K562 (cell line): ENCODE measurements around the gene CIB2. TPM values are rescaled to one million over a fixed set of nuclear protein-coding genes. Genes with fewer than 3 reads are reported as not detected.

Experiments
- ATAC-seq: fragments of 200-7000 bp; cut with Tn5 transposase; 3 replicates; pipeline ENCODE4 v1.9.1; 2020; ENCODE audit warnings: moderate library complexity
- BruUV-seq: library from RNA; stranded (reverse); fragments of 400-500 nt; replicated peaks from 2 replicates; lab custom pipeline; 2021; lab: Mats Ljungman, UMichigan
- CTCF ChIA-PET: fragments of 300-600 bp; formaldehyde crosslinking; extraction: SDS; loops from one replicate; lab custom pipeline; 2021; ENCODE audit warnings: low intra/inter-chr PET ratio; lab: Yijun Ruan, JAX
- POLR2A ChIA-PET: fragments of 300-600, 350-650 bp; sonication (Branson Sonifier 250); formaldehyde crosslinking; extraction: SDS; loops from one replicate; lab custom pipeline; 2021; ENCODE audit warnings: antibody characterized with exemption, inconsistent platforms; lab: Yijun Ruan, JAX
- DNase-seq, 4 experiments: peaks; one replicate each; pipeline versions ENCODE4 v3.0.0 to v3.0.0-alpha.2; 2011 to 2018; ENCODE audit warnings: low spot score in 3 of 4, mixed read lengths in 3 of 4; ENCODE audit errors: extremely low read depth in 1 of 4
- FAIRE-seq: peaks from 2 replicates; lab custom pipeline; 2011; peaks lifted over from hg19 to GRCh38; lab: Jason Lieb, UNC
- H2AFZ ChIP-seq: 2 replicates; pipeline ENCODE4 v1.6.0; 2011; ENCODE audit warnings: low read depth, low read length, control low read depth, inconsistent platforms
- H3K27ac ChIP-seq: fragments of 200-600 bp; 3 replicates; pipeline ENCODE4 v1.8.0; 2011; ENCODE audit warnings: low read depth, mild to moderate bottlenecking, control low read depth, inconsistent platforms, low read length, moderate library complexity, mixed read lengths; ENCODE audit errors: extremely low read depth
- H3K27me3 ChIP-seq, 2 experiments: fragments of 300-600 bp in 1 of 2; 2 replicates in 1 of 2; 3 replicates in 1 of 2; pipeline versions ENCODE4 v1.6.0 to v1.8.0; 2011; ENCODE audit warnings: inconsistent platforms in 2 of 2, low read length in 2 of 2, mild to moderate bottlenecking in 1 of 2, mixed read lengths in 1 of 2, moderate library complexity in 1 of 2; ENCODE audit not compliant: control insufficient read depth in 2 of 2, insufficient read depth in 2 of 2
- H3K36me3 ChIP-seq: fragments of 300-600 bp; 3 replicates; pipeline ENCODE4 v1.8.0; 2011; ENCODE audit warnings: mild to moderate bottlenecking, low read length, inconsistent platforms; ENCODE audit not compliant: control insufficient read depth, insufficient read depth
- H3K4me1 ChIP-seq, 2 experiments: fragments of 200-600 bp in 1 of 2; replicated peaks in 1 of 2; 2 replicates in 1 of 2; 3 replicates in 1 of 2; pipeline versions ENCODE4 v1.5.1 to v1.8.0; 2011; ENCODE audit warnings: inconsistent platforms in 2 of 2, low read length in 2 of 2, mild to moderate bottlenecking in 1 of 2, mixed read lengths in 1 of 2, moderate library complexity in 1 of 2; ENCODE audit not compliant: control insufficient read depth in 2 of 2, insufficient read depth in 2 of 2
- H3K4me2 ChIP-seq: 2 replicates; pipeline ENCODE4 v1.6.1; 2011; ENCODE audit warnings: low read length, control low read depth, inconsistent platforms, mixed read lengths; ENCODE audit not compliant: insufficient read depth
- H3K4me3 ChIP-seq: fragments of 200-600 bp; sonication (generic), shearing (Covaris generic); 2 replicates; pipeline ENCODE4 v1.5.1; 2016; ENCODE audit warnings: control low read depth, inconsistent platforms
- H3K79me2 ChIP-seq: fragments of 200-600 bp; 3 replicates; pipeline ENCODE4 v1.8.0; 2011; ENCODE audit warnings: low read length, inconsistent platforms; ENCODE audit not compliant: control insufficient read depth, insufficient read depth
- H3K9ac ChIP-seq, 2 experiments: 2 replicates each; pipeline versions ENCODE4 v1.6.0 to v1.6.1; 2011; ENCODE audit warnings: low read depth in 2 of 2, low read length in 2 of 2, control low read depth in 1 of 2, inconsistent platforms in 1 of 2, mild to moderate bottlenecking in 1 of 2, mixed read lengths in 1 of 2; ENCODE audit not compliant: insufficient read depth in 1 of 2
- H3K9me1 ChIP-seq: one replicate; pipeline ENCODE4 v1.6.0; 2011; ENCODE audit warnings: inconsistent platforms, mild to moderate bottlenecking, low read length, moderate library complexity; ENCODE audit not compliant: control insufficient read depth, insufficient read depth
- H3K9me3 ChIP-seq: replicated peaks from 2 replicates; pipeline ENCODE4 v1.5.1; 2011; ENCODE audit warnings: low read depth, low read length, inconsistent platforms; ENCODE audit not compliant: control insufficient read depth, insufficient read depth
- H4K20me1 ChIP-seq: replicated peaks from 2 replicates; pipeline ENCODE4 v1.6.1; 2011; ENCODE audit warnings: low read length, inconsistent platforms, mixed read lengths; ENCODE audit not compliant: control insufficient read depth, insufficient read depth
- CSDE1 ChIP-seq, 2 experiments: fragments of 450-650 bp; IDR thresholded peaks; 2 replicates each; pipeline ENCODE4 v1.6.1; 2016; ENCODE audit warnings: mild to moderate bottlenecking in 1 of 2
- FUS ChIP-seq: fragments of 200-400 bp; formaldehyde crosslinking; optimal IDR thresholded peaks from 2 replicates; pipeline ENCODE3; 2017; ENCODE audit warnings: low read depth, low read length
- HNRNPL ChIP-seq: fragments of 200-400 bp; formaldehyde crosslinking; IDR thresholded peaks from 2 replicates; pipeline ENCODE4 v1.6.1; 2017; ENCODE audit warnings: low read depth, mild to moderate bottlenecking, low read length
- SMARCA5 ChIP-seq: fragments of 450-650 bp; IDR thresholded peaks from 2 replicates; pipeline ENCODE4 v1.6.1; 2016
- TAF15 ChIP-seq: fragments of 200-400 bp; formaldehyde crosslinking; IDR thresholded peaks from 2 replicates; pipeline ENCODE4 v1.6.1; 2017; ENCODE audit warnings: mild to moderate bottlenecking, low read depth, low read length, moderate library complexity
- TOE1 ChIP-seq, 2 experiments: fragments of 450-650 bp in 1 of 2; sonication (generic) in 1 of 2; formaldehyde crosslinking in 1 of 2; IDR thresholded peaks; 2 replicates each; pipeline versions ENCODE4 v1.7.1 to v1.8.0; 2016 to 2022; ENCODE audit warnings: borderline replicate concordance in 2 of 2, mild to moderate bottlenecking in 2 of 2, antibody characterized with exemption in 1 of 2, inconsistent platforms in 1 of 2, low read depth in 1 of 2, missing genetic modification reagents in 1 of 2, moderate library complexity in 1 of 2
- ZFX ChIP-seq: sonication (generic); formaldehyde crosslinking; IDR thresholded peaks from 2 replicates; pipeline ENCODE4 v1.8.0; 2022; ENCODE audit warnings: mild to moderate bottlenecking, missing genetic modification reagents, moderate library complexity
- ZNF766 ChIP-seq: fragments of 200-800 bp; sonication (Bioruptor generic); conservative IDR thresholded peaks from 2 replicates; pipeline ENCODE4 v1.6.1; 2016; ENCODE audit warnings: missing genetic modification characterization, missing compliant biosample characterization
- WGBS: fragments of 100-300 bp; shearing (Covaris generic); methylation state at CpG from one replicate; pipeline ENCODE4 v1.1.6; 2016; ENCODE audit warnings: low coverage, mixed read lengths; ENCODE audit not compliant: insufficient coverage; ENCODE audit errors: missing lambda C conversion rate; 5-methylcytosine and 5-hydroxymethylcytosine counted together
- in situ Hi-C: fragments of 300-500 bp; cut with MboI; formaldehyde crosslinking; loops from 4 replicates; pipeline ENCODE4 v1.15.0; 2018; ENCODE audit warnings: inconsistent platforms, mixed read lengths
- intact Hi-C: fragments of 100-400 bp; cut with micrococcal nuclease; formaldehyde crosslinking; loops from 2 replicates; pipeline ENCODE4 v1.14.2; 2022
- polyA plus RNA-seq, 8 experiments: library from polyadenylated mRNA; depleted of rRNA in 4 of 8; stranded (reverse) in 5 of 8; unstranded in 3 of 8; fragments of >200 nt; fragmentation: Nextera tagmentation in 2 of 8; fragmentation: Illumina TruSeq in 1 of 8; extraction: Ambion mirVana in 2 of 8; extraction: Trizol in 1 of 8; gene quantifications; 2 replicates each; pipeline versions ENCODE4 v1.2.1 to v1.2.3, GENCODE V29; 2011 to 2014; ENCODE audit warnings: inconsistent platforms in 1 of 8, missing spikeins in 1 of 8
- total RNA-seq, 7 experiments: library from RNA; depleted of rRNA in 6 of 7; stranded (reverse); fragments of >200 nt in 6 of 7; fragmentation: Illumina TruSeq in 2 of 7; extraction: Trizol in 2 of 7; gene quantifications; 2 replicates each; pipeline versions ENCODE4 v1.2.1 to v1.2.3, GENCODE V29; 2011 to 2021; ENCODE audit warnings: low replicate concordance in 1 of 7
- TF ChIP-seq, protein P1 (sequence below): IDR thresholded peaks from 2 replicates; pipeline ENCODE4 v1.6.1; 2011; ENCODE audit warnings: borderline replicate concordance, low read depth, mild to moderate bottlenecking, moderate library complexity, low read length; ENCODE audit not compliant: insufficient read depth, poor library complexity, severe bottlenecking

The CIB2 gene
- total and polyA plus RNA-seq, 9 of the 15 experiments (the other 6 are each of a cell fraction or from before 2014, with no cell fraction given), result 1.5 to 37.4 (median 19.4) TPM

DNA sequence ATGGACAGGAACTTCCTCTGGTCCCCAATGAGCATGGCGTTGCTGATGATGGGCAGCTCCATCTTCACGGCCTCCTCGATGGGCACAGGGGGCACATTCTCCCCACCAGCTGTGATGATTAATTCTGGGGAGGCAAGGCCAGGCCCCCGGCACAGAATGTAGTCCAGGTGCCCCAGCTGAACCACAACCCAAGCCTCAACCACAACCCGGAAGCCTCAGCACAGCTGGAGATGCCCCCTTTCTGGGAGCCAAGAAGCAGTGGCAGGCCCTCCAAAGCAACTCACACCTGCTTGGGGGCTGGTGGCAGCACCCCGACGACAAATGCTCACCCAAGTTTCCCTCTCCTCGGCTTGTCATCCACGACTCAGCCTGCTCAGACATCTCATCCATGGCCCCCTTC, 43.2 kb upstream of the CIB2 start:
- no peak for DNase-seq
- in situ Hi-C loops (no loop called here), intact Hi-C loops (no loop called here)
- BruUV-seq, result no TSS peak
- Histone ChIP-seq H3K27ac (no peak overlapping the region), H3K9me1 (no peaks in the 10 kb centered on the region), H3K4me1 (peaks cover 3 to 18% of the 10 kb centered on the region in 2 experiments; a peak in 3 of 5 replicates), H2AFZ (no peak overlapping the region), H4K20me1 (0 out of 2 replicates have a peak, but pooled peaks cover 4% of the 10 kb centered on the region), H3K9me3 (no peaks in the 10 kb centered on the region), H3K9ac (no peak overlapping the region), H3K4me3 (no peak overlapping the region), H3K4me2 (no peak overlapping the region), H3K79me2 (no peaks in the 10 kb centered on the region), H3K36me3 (peaks cover 29% of the 10 kb centered on the region; the same call in 2 of the 3 replicates), H3K27me3 (peaks cover 0 to 7% of the 10 kb centered on the region in 2 experiments; a peak in 2 of 5 replicates)
- no peak for FAIRE-seq
- 44% methylated on average over 6 of the region's 9 CpGs for WGBS
- ChIA-PET CTCF (no interaction called here), POLR2A (interaction anchor here (0.6 kb wide), 1 partner anchor 123 kb away, joined by 3 read pairs; no protein-coding TSS in a partner anchor)
- ATAC-seq, result no peak
- no peak for TF ChIP-seq TAF15
- TF ChIP-seq SMARCA5, result no peak
- no peak for TF ChIP-seq CSDE1 (IDR thresholded peaks at IDR 0.05)
- no peak for TF ChIP-seq ZNF766 (CRISPR knock-in tag)
- no peak for TF ChIP-seq TOE1 (IDR thresholded peaks at IDR 0.05; ENCODE audit: borderline replicate concordance)
- no peak for TF ChIP-seq TOE1 (CRISPR knock-in tag; IDR thresholded peaks at IDR 0.05; ENCODE audit: borderline replicate concordance, low read depth)
- no peak for TF ChIP-seq HNRNPL
- TF ChIP-seq FUS, result no peak
- TF ChIP-seq, protein P1, sequence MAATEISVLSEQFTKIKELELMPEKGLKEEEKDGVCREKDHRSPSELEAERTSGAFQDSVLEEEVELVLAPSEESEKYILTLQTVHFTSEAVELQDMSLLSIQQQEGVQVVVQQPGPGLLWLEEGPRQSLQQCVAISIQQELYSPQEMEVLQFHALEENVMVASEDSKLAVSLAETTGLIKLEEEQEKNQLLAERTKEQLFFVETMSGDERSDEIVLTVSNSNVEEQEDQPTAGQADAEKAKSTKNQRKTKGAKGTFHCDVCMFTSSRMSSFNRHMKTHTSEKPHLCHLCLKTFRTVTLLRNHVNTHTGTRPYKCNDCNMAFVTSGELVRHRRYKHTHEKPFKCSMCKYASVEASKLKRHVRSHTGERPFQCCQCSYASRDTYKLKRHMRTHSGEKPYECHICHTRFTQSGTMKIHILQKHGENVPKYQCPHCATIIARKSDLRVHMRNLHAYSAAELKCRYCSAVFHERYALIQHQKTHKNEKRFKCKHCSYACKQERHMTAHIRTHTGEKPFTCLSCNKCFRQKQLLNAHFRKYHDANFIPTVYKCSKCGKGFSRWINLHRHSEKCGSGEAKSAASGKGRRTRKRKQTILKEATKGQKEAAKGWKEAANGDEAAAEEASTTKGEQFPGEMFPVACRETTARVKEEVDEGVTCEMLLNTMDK, result no peak
- no peak for TF ChIP-seq ZFX (CRISPR knock-in tag)
- TF ChIP-seq, all 486 proteins: peak for 0
